RPMI7951 (cell line): ENCODE data around the gene PARP3. TPM values are rescaled to one million over a fixed set of nuclear protein-coding genes. Genes with fewer than 3 reads are reported as not detected.
"Not testable (repeated sequence)": the region's sequence is repeated elsewhere in the genome, so short reads cannot be mapped to it uniquely, and the experiment has no call there.

Experiments used
- DNase-seq: peaks from one replicate; pipeline ENCODE4 v3.0.0-alpha.2; 2012; ENCODE audit warnings: low read depth
- total RNA-seq: library from RNA; depleted of rRNA; stranded (reverse); fragments of >200 nt; shearing (Covaris generic); gene quantifications from 2 replicates; pipeline ENCODE4 v1.2.3, GENCODE V29; 2014; rRNA removed

PARP3 gene
- total RNA-seq, result 31.4 and 34.0 TPM in 2 replicates

GRCh38 chr3:51941798-51942602 lies at the start of gene PARP3, which contains the start of gene RRP9:
PARP3 (plus strand) TSS chr3:51942363; CDS start chr3:51943356, 993 bp downstream.
RRP9 (minus strand) TSS chr3:51941904; CDS start chr3:51941867, 37 bp downstream.
- peak; percentile 100 for DNase-seq

- no peak for DNase-seq
Observed at GRCh38 chr3:51894391-51894790, 47.8 kb upstream of the PARP3 start.

GRCh38 chr3:51894939-51895338 lies 47.2 kb upstream of the PARP3 start:
- no peak for DNase-seq

- no peak for DNase-seq
Observed at GRCh38 chr3:51896607-51897305, 45.4 kb upstream of the PARP3 start.

- DNase-seq, result no peak
Observed at GRCh38 chr3:51897391-51897790, 44.8 kb upstream of the PARP3 start.

GRCh38 chr3:51900043-51900442 lies 42.1 kb upstream of the PARP3 start:
- not testable (repeated sequence) for DNase-seq

GRCh38 chr3:51902361-51902760 lies 39.8 kb upstream of the PARP3 start:
- not testable (repeated sequence) for DNase-seq

- DNase-seq, result no peak
Observed at GRCh38 chr3:51904034-51904823, 37.9 kb upstream of the PARP3 start.

- no peak for DNase-seq
Observed at GRCh38 chr3:51908026-51908425, 34.1 kb upstream of the PARP3 start.

GRCh38 chr3:51916418-51916817 lies 25.7 kb upstream of the PARP3 start:
- no peak for DNase-seq

GRCh38 chr3:51921081-51921578 lies 21.0 kb upstream of the PARP3 start:
- DNase-seq, result no peak

- no peak for DNase-seq
Observed at GRCh38 chr3:51927061-51927977, 14.8 kb upstream of the PARP3 start.

GRCh38 chr3:51928438-51928837 lies 13.7 kb upstream of the PARP3 start:
- DNase-seq, result no peak

- DNase-seq, result not testable (repeated sequence)
Observed at GRCh38 chr3:51928981-51929380, 13.2 kb upstream of the PARP3 start.

GRCh38 chr3:51929420-51930003 lies 12.7 kb upstream of the PARP3 start:
- DNase-seq, result peak; percentile 17

GRCh38 chr3:51930439-51930838 lies 11.7 kb upstream of the PARP3 start:
- no peak for DNase-seq

- DNase-seq, result no peak
Observed at GRCh38 chr3:51931756-51932155, 10.4 kb upstream of the PARP3 start.

- DNase-seq, result no peak
Observed at GRCh38 chr3:51932471-51933370, 9.4 kb upstream of the PARP3 start.

- DNase-seq, result no peak
Observed at GRCh38 chr3:51933471-51934138, 8.6 kb upstream of the PARP3 start.
